Astrocyte (in vitro differentiated cells and primary cell): Measurements from ENCODE around the gene SDK1.

ENCODE experiments used
- EZH2 ChIP-seq: IDR thresholded peaks from 2 replicates; pipeline ENCODE4 v1.6.1; 2012; ENCODE audit warnings: mild to moderate bottlenecking, low read length, inconsistent platforms; ENCODE audit not compliant: insufficient read depth
- TF ChIP-seq, protein P1 (sequence below): IDR thresholded peaks from 2 replicates; pipeline ENCODE4 v1.5.1; 2011; ENCODE audit warnings: low read depth, mild to moderate bottlenecking, inconsistent platforms, low read length, moderate library complexity; ENCODE audit not compliant: insufficient read depth

- TF ChIP-seq, protein P1, sequence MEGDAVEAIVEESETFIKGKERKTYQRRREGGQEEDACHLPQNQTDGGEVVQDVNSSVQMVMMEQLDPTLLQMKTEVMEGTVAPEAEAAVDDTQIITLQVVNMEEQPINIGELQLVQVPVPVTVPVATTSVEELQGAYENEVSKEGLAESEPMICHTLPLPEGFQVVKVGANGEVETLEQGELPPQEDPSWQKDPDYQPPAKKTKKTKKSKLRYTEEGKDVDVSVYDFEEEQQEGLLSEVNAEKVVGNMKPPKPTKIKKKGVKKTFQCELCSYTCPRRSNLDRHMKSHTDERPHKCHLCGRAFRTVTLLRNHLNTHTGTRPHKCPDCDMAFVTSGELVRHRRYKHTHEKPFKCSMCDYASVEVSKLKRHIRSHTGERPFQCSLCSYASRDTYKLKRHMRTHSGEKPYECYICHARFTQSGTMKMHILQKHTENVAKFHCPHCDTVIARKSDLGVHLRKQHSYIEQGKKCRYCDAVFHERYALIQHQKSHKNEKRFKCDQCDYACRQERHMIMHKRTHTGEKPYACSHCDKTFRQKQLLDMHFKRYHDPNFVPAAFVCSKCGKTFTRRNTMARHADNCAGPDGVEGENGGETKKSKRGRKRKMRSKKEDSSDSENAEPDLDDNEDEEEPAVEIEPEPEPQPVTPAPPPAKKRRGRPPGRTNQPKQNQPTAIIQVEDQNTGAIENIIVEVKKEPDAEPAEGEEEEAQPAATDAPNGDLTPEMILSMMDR: no peak
- no peak for TF ChIP-seq EZH2
These were observed 15.4 kb upstream of the SDK1 start for GRCh38 chr7:3285652-3286051.
